GM18517 (cell line): ENCODE data around the gene SYNPR.

Experiments
- ATAC-seq: cut with Tn5 transposase; IDR thresholded peaks from one replicate; pipeline ENCODE4 v1.9.1; 2021; ENCODE audit warnings: mild to moderate bottlenecking, moderate library complexity; ENCODE audit not compliant: unreplicated experiment

Gene SYNPR

DNA sequence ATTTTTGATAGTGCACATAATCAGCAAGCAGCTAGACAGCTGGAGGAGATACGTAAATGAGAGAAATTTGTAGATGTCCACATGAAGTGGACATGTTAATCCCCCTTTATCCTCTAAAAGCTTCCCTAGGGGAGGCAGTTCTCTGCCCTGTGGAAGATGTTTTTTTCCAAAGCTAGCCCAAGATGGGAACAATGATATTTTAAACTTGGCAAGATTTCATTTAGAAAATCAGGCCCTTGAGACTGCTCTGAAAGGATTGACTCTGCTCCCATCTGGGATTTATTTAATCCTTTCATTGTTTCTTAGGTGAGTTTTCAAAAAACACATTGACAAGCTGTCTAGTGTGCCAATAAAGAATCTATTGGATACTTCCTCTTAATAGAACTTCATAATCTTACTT is 92.0 kb downstream of the SYNPR start:
- no peak for ATAC-seq

DNA sequence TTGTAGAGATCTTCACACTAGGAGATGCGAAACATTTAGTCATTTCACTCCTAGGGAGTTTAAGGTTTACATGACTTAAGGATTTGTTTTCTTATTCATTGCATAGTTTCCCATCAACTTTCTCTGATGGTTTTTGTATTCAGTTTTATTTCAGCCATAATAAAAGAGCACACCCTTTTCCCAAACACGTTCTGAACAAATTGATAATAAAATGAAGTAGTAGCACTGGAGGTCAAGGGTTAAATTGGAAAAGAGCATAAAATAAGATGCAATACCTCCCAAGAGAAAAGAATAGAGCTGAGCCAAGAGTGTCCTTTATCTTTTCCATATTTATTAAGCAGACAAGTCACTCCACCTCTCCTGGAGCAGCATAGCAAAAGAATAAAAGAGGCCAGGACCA is 104.9 kb downstream of the SYNPR start:
- ATAC-seq, result no peak

DNA sequence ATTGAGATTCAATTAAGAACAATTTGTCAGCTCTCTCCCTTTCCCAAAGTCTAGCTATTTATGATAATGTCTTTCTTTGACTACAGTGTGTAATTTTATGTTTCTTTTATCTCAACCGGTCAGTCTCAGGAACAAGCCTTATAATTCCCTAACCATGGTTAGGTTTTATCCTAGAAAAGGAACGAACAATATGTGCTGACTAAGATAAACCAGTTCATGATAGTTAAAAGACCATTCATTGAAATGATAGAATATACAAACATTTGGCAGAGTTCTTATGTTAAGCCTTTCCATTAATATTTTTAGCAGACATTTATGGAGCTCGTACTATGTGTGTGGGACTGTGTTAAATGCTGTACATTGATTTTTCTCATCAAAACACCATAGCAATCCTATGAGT is 106.3 kb downstream of the SYNPR start:
- ATAC-seq, result no peak

DNA sequence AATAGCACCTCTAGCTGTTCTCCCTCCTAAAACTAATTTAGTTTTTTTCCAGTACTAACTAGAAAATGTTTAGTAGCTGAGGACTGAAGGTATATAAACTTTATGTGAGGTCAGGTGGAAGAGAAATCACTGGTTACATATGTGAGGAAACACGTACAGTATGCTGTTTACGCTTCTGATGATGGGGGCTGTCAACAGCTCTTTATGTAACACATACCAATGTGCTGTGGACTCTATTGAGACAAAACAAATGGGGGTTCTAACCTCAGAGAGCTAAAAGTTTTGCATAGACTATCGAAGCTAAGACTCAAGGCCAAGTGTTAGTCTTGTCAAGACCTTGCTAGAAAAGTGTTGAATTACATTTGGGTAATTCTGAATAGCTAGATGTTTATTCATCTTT is 107.5 kb downstream of the SYNPR start:
- no peak for ATAC-seq

DNA sequence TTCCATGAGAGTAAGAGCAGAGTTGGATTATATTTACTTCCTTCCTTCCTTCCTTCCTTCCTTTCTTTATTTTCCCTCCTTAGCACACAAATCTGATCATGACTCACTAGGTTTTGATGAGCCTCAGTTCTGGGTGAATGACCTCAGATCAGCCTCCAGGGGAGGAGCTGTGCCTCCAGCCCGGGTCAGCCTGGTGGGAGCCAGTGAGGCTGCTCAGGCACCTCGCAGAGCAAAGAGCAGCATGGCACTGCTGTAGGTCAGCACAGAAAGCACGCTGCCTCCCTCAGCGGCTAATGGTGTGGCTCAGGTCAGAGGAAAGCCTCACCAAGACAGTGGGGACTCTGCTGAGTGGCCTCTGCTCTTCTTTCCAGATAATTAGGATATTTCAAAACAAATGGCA is 108.5 kb downstream of the SYNPR start:
- no peak for ATAC-seq

DNA sequence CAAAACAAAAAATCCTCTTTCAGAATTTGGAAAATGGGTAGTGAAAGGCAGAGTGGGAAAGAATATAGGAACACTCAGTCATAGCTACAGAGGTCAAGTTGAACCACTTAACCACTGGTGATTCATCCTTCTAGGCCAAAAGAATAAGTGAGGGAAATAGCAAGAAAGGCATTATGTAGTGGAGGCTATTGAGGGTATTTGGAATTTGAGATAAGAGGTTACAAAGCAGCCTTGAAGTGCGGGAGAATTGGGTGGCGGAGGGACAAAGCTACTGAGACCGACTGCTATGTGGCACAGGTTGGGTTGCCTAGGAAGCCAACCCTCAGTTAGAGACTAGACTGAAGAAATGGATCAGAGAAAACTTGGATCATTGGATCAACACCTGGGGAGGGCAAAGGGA is 109.5 kb downstream of the SYNPR start:
- no peak for ATAC-seq

DNA sequence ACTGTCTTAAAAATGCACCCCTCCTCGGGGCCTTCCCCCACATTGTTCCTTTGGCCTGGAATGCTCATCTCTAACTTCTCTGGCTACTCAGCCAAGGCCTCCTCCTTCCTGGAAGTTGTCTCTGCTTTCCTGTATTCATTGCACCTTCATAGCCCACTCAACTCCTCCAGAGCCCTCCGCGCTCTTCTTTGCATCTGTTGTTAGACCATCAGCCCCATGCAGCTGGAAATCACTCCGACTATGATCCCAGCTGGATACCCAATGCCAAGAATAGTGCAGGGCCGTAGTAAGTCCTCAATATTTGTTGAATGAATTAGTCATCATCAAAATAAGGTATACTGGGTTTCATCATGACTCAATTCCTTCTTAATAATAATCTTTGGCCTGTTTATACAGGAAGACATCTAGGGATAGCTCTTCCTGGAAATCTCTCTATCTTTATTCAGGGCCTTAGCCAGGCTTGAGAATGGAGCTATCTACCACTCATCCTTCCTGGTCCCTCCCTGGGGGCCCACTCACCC is 112.7 kb downstream of the SYNPR start:
- no peak for ATAC-seq

DNA sequence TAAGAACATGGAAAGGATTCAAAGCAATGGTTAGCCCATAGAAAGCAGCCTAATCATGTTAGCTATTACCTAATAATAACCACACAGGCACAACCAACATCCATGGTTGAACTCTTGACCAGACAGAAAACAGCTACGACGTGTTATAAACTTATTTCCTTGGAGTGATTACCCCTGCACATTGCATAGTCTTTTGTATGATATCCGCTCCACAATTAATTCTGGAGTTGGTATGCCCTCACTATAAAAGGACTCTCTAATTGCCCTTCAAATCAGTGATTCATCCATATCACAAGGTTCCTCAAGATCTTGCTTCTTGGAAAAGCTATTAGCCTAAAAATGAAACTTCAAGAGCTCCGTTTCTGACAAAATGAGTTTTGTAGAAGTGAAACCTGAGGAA is 117.9 kb downstream of the SYNPR start:
- no peak for ATAC-seq

DNA sequence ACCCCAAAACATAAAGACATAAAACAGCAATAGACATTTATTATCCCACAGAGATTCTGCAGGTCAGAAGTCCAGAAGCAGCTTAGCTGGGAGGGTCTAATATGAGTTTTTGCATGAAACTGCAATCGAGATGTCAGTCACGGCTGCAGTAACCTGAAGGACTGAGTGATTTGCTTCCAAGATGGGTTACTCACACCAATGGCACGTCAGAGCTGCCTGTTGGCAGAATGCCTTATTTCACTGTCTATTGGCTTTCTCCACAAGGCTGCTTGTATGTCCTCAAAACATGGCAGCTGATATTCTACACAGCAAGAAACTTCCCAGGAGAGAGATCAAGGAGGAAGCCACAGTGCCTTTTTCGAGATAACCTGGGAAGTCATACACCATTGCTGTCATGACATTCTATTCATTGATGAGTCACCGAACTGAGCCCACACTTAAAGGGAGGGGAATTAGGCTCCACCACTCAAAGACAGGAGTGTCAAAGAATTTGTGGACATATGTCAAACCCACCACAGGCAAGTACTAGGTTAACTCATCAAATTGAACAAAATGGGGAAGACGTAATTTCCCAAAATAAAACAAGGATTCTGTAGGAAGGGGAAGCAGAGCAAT is 122.2 kb downstream of the SYNPR start:
- ATAC-seq, result no peak

DNA sequence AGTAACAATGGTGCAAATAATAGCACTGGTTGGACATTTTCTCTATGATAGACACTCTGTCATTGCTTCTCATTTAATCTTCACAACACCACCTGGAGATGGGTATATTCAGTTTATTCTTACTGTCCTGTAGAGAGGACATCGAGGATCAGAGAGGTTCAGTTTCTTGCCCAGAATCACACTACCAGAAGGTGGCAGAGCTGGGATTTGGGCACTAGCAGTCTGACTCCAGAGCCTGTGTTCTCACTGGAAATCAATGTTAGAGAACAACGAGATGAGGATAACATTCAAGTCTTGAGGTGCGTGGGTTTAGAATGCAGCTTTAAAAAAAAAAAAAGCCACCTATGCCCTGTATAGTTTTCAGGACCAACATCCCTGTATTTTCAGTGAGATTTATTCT is 127.8 kb downstream of the SYNPR start:
- no peak for ATAC-seq

DNA sequence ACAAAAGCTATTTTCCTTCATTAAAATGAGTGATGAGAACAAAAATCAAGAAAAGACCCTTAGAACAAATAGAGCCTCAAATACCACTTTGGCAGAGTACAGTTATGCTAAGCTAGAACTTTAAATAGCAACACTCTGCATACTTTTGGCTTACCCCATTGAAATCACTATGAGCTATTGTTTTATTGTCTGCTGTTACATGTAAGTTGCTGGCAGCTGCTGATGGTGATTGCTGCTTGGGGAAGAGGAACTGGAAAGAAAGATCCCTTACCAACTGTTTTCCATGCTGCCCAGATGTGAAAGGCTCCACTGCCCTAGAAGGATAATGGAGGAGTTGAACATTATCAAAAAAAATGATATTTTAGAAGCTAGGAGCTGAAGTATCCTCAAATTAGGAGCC is 135.4 kb downstream of the SYNPR start:
- no peak for ATAC-seq

DNA sequence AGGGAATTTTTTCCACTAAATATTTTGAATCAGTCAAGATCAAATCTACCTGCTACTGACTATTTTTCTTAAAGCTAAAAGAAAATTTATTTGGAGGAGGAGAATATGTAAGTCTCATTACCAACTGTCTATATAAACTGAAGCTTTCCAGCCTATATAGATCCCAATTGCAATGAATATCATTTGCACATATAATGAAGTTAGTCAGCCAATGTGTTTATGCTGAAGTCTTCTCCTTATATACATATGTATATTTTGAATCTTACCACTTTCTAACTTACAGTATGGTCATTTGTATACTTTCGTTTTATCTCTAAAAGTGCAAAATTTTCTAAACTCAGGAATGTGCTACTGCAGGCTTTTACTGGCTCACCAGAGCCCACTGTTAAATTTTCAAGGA is 136.5 kb downstream of the SYNPR start:
- ATAC-seq, result no peak

DNA sequence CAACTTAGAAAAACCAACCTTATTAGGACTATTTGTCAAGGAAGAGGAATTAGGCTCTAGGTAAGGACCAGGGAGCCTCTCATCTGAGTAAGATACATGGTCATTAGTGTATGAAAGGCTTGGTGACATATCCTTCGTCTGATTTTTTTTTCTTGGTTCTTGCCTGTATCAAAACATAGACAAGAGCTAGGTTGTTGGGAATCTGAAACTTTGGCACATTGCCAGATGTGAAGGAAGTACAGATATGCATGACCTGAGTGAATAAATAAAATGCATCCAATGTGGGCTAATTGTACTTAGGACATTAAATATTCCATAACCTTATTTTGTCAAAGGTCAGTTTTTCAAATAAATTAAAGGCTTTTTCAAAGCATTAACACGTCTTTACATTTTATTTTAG is 151.8 kb downstream of the SYNPR start:
- ATAC-seq, result no peak

DNA sequence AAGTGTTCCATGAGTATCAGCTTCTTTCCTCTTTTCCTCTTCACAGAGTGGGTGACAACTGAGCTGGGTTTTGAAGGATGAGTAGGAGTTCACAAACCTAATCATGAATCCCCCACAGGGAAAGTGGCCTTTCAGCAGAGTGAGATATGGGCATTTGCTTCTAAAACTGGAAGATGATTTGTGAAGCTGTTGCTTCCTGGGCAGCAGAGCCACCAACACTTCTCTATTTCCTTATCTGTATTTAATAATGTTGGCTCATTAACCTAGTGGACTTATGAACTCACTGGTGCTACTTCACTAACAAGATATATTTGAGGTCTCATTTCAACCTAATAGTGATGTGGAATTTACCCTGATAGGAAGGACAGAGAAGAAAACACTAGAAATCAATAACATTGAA is 152.8 kb downstream of the SYNPR start:
- ATAC-seq, result no peak

DNA sequence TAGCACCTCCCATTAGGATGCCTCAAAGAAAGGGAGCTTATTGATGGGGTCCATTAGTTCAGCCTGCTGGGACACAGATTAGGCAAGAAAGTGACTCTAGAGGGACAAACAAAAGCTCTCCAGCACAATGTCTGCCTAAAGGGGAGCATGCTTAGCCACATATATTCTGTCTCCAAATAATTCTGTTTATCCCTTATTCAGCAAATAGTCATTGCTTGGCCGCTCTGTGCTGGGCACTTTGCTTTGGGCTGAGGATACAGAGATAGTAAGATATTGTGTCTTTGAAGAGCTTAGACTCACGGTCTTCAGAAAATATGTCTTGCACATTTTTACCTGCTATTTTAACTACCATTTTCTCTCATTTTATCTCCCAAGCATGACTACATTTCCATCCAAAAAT is 159.8 kb downstream of the SYNPR start:
- no peak for ATAC-seq

DNA sequence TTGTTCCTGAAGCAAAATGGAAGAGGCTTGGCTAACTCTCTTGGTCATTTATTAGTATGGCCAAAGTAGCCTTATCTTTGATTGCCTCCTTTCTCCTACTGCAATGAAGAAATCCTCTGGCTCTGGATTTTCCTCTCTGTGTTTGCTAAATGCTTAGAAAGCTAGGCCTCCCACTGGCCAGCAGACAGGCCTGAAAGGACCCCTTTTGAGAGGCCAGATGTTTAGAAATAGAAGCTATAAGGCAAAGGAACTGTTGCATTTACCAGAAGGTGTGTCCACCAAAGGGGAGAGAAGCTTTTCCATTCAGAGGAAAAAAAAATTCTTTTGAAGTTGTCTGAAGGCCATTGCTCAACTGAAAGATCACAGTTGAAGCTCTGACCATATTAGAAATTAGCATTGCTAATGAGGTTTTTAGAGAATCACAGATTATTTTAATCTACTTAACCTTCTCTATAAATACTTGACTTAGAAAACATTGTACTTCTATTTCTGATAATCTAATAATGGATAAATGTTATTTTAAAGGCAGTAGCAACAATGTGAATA is 160.8 kb downstream of the SYNPR start:
- no peak for ATAC-seq

DNA sequence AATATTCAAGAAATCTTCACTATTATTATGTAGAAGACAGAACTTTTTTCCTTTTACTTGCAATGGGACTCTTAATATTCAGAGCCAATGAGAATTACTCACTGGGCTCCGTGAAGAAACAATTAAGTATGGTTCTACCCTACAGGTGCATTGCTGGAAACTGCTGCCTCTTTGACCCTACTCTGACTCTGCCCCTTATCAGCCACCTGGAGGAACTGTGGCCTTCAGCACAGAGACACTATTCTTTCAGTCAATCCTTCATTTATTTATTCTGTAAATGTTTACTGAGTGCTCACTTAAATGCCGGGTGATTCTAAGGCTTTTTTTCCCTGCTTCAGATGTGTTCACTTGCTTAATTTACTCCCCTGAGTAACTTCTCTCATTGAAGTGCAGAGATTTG is 163.2 kb downstream of the SYNPR start:
- ATAC-seq, result no peak

DNA sequence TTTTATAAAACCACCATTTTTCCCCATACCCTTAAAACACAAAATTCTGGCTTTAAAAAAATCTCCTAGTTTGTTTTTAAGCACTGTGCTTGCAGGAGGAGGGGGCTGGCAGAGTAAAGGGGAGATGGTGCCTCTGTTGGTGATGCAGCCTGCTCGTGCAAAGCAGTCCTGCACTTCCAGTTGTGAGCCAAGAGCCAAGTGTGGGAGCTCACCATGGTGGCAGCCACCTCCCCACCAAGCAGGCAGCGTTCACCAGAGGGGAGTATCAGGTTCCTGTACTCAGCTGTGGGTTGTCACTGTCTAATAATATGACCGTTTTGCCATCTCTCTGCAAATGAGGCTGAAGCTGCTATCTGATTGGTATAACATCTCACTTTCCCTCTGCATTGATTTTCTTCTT is 164.8 kb downstream of the SYNPR start:
- ATAC-seq, result no peak

DNA sequence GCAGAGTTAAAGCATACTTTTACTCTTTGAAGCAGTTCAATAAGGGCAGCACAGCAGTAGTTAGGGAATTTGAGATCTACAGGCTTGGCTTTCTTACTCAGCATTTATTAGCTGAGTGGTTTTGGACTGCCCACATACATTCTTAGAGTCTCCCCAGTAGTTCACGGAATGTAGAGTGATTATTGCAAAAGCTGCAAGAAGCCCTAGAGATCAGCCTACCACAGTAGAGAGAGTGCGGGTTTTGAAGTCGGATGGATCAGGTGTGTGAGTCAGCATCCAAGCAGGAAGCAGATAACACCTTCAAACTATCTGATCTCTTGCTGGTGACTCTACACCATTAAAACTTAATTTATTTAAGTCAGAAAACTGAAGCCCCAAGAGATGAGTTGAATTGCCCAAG is 171.9 kb downstream of the SYNPR start:
- ATAC-seq, result no peak

DNA sequence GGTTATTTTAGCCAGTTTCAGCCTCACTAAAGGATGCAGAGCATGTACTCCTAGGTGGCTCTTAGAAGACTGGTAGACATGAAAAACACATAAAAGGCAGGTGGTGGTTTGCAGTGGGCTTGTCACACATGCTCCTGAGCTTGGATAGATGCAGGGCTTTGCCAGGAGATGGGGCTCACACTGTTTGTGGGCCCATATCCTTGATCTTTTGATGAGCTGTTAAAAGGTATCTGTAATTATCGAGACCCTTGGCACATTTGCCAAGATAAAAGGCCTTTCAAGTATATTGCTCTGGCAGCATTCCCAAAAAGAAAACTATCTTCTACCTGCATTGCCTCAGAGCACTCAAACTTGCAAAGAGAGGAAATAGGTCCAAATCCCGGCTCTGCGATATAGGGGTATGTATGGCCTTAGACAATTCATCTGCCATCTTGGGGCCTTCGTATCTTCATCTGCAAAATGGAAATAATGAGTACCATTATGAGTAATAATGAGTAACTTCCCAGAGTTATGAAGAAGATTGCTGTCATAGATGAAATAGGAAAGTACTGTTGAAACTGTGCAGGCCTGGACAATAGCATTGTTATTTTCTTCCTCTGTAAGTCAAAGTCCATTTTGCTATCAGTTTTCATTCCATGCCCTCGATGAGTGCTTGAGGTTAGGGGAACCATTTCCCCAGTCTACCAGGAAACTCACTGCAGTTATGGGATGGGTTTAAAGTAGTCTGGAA is 172.7 kb downstream of the SYNPR start:
- ATAC-seq, result no peak

DNA sequence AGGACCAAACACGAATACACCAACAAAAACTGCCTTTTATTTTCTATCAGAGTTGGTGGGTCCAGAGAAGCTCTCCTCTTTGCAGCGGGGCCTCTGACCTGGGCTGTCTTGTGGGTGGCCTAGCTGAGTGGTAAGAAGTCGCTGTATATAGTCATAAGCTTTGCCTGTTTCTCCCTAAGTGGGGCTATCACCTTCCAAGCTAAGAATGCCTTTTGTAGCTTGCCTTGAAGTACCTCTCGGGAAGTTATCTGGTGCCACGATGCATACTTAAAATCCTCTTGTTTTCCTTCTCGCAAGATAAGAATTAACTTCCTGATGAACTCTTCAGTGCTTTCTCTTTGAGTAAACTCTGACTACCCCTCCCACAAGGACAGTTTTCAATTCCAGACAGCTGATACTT is 178.8 kb downstream of the SYNPR start:
- ATAC-seq, result no peak

DNA sequence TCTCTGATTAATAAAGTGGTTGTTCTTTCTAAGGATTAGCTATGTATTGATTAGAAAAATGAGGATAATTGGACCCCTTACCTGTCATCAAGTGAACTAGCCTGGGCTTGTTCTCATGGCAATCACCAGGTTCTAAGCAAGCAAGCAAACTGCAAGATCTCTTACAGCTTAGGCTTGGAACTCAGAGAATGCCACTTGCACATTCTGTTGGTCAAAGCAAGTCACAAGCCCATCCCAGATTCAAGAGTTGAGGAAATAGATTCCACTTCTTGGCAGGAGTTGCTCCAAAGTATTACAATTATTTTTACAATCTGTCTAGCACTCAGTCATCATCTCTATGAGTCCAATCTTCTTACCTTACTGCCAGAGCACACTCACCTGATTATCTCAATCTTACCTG is 180.3 kb downstream of the SYNPR start:
- ATAC-seq, result no peak

DNA sequence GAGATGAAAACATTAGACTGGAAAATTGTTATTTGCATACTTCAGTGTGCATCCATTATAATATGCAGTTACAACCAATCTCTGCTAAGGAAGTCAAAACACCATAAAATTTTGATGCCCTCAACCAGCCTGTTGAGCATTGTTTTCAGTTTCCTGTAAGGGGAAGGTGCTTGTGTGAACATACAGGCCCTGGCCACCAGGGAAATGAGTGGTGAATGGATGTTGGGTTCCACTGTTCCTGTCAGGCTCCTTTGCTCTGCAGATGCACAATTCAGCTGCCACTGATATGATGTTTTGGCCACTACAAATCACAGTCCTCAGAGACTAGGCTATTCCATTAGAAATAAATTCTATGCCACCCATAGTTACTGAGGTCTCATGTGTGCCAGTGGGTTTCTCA is 184.6 kb downstream of the SYNPR start:
- ATAC-seq, result no peak
